Mammary epithelial cell (primary cell): ENCODE measurements around the gene DAB2IP.

ENCODE experiments used
- CTCF ChIP-seq, 2 donors: IDR thresholded peaks in 1 of 2; conservative IDR thresholded peaks in 1 of 2; 2 replicates each; pipeline ENCODE4 v1.5.1; 2011 to 2012; ENCODE audit warnings: inconsistent platforms in 2 of 2, low read length in 2 of 2, mild to moderate bottlenecking in 2 of 2, control low read depth in 1 of 2, low read depth in 1 of 2; ENCODE audit not compliant: insufficient read depth in 1 of 2; ENCODE audit errors: extremely low read depth in 1 of 2
- EZH2 ChIP-seq: IDR thresholded peaks from 2 replicates; pipeline ENCODE4 v1.6.1; 2012; ENCODE audit warnings: low read length, inconsistent platforms, borderline replicate concordance

- no peak for TF ChIP-seq CTCF (conservative IDR thresholded peaks at IDR 0.05 in 1 of 2, IDR thresholded peaks at IDR 0.05 in 1 of 2; ENCODE audit: extremely low read depth in 1 of 2, insufficient read depth in 1 of 2, low read depth in 1 of 2, low read length in 2 of 2)
- no peak for TF ChIP-seq EZH2
These were observed 31.7 kb upstream of the DAB2IP start for GRCh38 chr9:121619545-121620324.
